Epithelial cell of proximal tubule (primary cell): ENCODE measurements around the gene ITGB7. TPM values are rescaled to one million over a fixed set of nuclear protein-coding genes. Genes with fewer than 3 reads are reported as not detected.

Source experiments
- DNase-seq: peaks from one replicate; pipeline ENCODE4 v3.0.0-alpha.2; 2011; ENCODE audit warnings: low read depth
- H3K4me3 ChIP-seq: 2 replicates; pipeline ENCODE4 v1.5.1; 2011; ENCODE audit warnings: low read depth, mild to moderate bottlenecking, low read length
- total RNA-seq: library from RNA; depleted of rRNA; stranded (reverse); fragments of >200 nt; gene quantifications from 2 replicates; pipeline ENCODE4 v1.2.3, GENCODE V29; 2015
- TF ChIP-seq, protein P1 (sequence below): conservative IDR thresholded peaks from 2 replicates; pipeline ENCODE4 v1.5.1; 2012; ENCODE audit warnings: low read depth, mild to moderate bottlenecking, low read length

ITGB7 gene
- total RNA-seq, 1 donor from 2014 or later = 0.46 TPM

DNA sequence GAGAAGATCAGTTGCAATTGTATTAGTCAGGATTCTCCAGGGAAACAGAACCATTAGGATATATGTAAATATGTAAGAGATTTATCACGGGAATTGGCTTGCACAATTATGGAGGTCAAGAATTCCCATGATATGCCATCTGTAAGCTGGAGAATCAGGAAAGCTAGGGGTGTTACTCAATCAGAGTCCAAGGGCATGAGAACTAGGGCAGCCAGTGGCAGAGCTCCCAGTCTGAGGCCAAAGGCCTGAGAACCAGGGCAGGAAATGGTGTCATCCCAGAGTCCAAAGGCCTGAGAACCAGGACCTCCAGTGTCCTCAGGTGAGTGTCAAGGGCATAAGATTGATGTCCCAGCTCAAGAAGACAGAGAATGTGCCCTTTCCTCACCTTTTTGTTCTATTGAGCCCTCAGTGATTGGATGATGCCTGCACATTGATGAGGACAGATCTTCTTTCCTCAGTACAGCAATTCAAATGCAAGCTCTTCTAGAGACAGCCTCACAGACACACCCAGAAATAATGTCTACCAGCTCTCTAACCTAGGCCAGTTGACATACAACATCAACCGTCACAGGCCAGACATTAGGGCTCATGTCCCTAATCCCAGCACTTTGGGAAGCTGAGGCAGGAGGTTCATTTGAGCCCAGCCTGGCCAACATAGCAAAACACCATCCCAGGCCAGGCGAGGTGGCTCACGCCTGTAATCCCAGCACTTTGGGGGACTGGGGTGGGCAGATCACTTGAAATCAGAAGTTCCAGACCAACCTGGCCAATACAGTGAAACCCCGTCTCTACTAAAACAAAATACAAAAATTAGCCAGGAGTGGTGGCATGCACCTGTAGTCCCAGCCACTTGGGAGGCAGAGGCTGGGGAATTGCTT, 61.4 kb downstream of the ITGB7 start:
- DNase-seq = peak; percentile 23
- H3K4me3 ChIP-seq = no peak overlapping the region
- TF ChIP-seq, protein P1, sequence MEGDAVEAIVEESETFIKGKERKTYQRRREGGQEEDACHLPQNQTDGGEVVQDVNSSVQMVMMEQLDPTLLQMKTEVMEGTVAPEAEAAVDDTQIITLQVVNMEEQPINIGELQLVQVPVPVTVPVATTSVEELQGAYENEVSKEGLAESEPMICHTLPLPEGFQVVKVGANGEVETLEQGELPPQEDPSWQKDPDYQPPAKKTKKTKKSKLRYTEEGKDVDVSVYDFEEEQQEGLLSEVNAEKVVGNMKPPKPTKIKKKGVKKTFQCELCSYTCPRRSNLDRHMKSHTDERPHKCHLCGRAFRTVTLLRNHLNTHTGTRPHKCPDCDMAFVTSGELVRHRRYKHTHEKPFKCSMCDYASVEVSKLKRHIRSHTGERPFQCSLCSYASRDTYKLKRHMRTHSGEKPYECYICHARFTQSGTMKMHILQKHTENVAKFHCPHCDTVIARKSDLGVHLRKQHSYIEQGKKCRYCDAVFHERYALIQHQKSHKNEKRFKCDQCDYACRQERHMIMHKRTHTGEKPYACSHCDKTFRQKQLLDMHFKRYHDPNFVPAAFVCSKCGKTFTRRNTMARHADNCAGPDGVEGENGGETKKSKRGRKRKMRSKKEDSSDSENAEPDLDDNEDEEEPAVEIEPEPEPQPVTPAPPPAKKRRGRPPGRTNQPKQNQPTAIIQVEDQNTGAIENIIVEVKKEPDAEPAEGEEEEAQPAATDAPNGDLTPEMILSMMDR = no peak

DNA sequence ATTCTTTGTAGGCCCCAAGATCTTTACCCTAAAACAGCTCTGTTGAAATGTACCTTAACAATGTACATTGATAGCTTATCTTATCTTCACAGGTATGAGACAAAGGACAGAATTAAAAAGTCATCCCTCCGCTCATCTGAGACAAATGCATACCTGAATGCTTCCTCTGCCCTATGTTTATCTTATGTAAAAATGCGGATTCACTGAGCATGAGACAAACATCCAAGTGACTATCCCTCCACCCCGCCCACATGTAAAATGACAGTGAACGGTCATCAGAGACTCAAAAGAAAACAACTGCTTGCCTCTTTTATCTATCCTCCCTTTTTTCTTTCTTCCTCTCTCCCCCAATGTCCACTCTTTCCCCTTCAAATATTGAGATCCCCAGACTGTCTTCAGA, 63.7 kb downstream of the ITGB7 start:
- no peak for DNase-seq
- H3K4me3 ChIP-seq = no peak overlapping the region

More for the DNA sequence above, 63.7 kb downstream of the ITGB7 start:
- TF ChIP-seq, protein P1 = no peak

Other genes starting within 250 kb of the ITGB7 start
- 371 and 447 TPM in 2 replicates for gene EIF4B, start 200.8 kb downstream of the ITGB7 start, total RNA-seq
- gene TNS2, start 157.2 kb downstream of the ITGB7 start, total RNA-seq = 6.7 and 10.8 TPM in 2 replicates
- 24.5 and 26.1 TPM in 2 replicates for gene SPRYD3, start 127.9 kb downstream of the ITGB7 start, total RNA-seq
- 71.6 and 102 TPM in 2 replicates for gene IGFBP6, start 109.6 kb downstream of the ITGB7 start, total RNA-seq
- gene SOAT2, start 103.8 kb downstream of the ITGB7 start, total RNA-seq = not detected in 2 replicates
- gene ZNF740, start 26.5 kb downstream of the ITGB7 start, total RNA-seq = 5.5 and 7.0 TPM in 2 replicates
- gene CSAD, start 26.3 kb downstream of the ITGB7 start, total RNA-seq = 1.6 and 10.4 TPM in 2 replicates
- 4.2 and 6.1 TPM in 2 replicates for gene RARG, start 25.0 kb upstream of the ITGB7 start, total RNA-seq
- 32.0 and 40.1 TPM in 2 replicates for gene ESPL1, start 61.0 kb upstream of the ITGB7 start, total RNA-seq
- 353 and 443 TPM in 2 replicates for gene PFDN5, start 88.3 kb upstream of the ITGB7 start, total RNA-seq
- 65.3 and 70.9 TPM in 2 replicates for gene MYG1, start 92.4 kb upstream of the ITGB7 start, total RNA-seq
- 80.3 and 84.5 TPM in 2 replicates for gene AAAS, start 114.4 kb upstream of the ITGB7 start, total RNA-seq
- gene SP7, start 129.1 kb upstream of the ITGB7 start, total RNA-seq = not detected in 2 replicates
- gene SP1, start 172.9 kb upstream of the ITGB7 start, total RNA-seq = 29.2 and 33.6 TPM in 2 replicates
- gene AMHR2, start 216.6 kb upstream of the ITGB7 start, total RNA-seq = not detected in 2 replicates
- gene PRR13, start 234.5 kb upstream of the ITGB7 start, total RNA-seq = 132 and 137 TPM in 2 replicates
- 153 and 169 TPM in 2 replicates for gene PCBP2, start 244.9 kb upstream of the ITGB7 start, total RNA-seq